K562 (cell line): ENCODE results near the gene UQCRH. TPM values are rescaled to one million over a fixed set of nuclear protein-coding genes. Genes with fewer than 3 reads are reported as not detected.

ENCODE experiments used
- ATAC-seq: fragments of 200-7000 bp; cut with Tn5 transposase; 3 replicates; pipeline ENCODE4 v1.9.1; 2020; ENCODE audit warnings: moderate library complexity
- BruUV-seq: library from RNA; stranded (reverse); fragments of 400-500 nt; replicated peaks from 2 replicates; lab custom pipeline; 2021; lab: Mats Ljungman, UMichigan
- CTCF ChIA-PET: fragments of 300-600 bp; formaldehyde crosslinking; extraction: SDS; loops from one replicate; lab custom pipeline; 2021; ENCODE audit warnings: low intra/inter-chr PET ratio; lab: Yijun Ruan, JAX
- POLR2A ChIA-PET: fragments of 300-600, 350-650 bp; sonication (Branson Sonifier 250); formaldehyde crosslinking; extraction: SDS; loops from one replicate; lab custom pipeline; 2021; ENCODE audit warnings: antibody characterized with exemption, inconsistent platforms; lab: Yijun Ruan, JAX
- DNase-seq, 4 experiments: peaks; one replicate each; pipeline versions ENCODE4 v3.0.0 to v3.0.0-alpha.2; 2011 to 2018; ENCODE audit warnings: low spot score in 3 of 4, mixed read lengths in 3 of 4; ENCODE audit errors: extremely low read depth in 1 of 4
- FAIRE-seq: peaks from 2 replicates; lab custom pipeline; 2011; peaks lifted over from hg19 to GRCh38; lab: Jason Lieb, UNC
- H2AFZ ChIP-seq: 2 replicates; pipeline ENCODE4 v1.6.0; 2011; ENCODE audit warnings: low read depth, low read length, control low read depth, inconsistent platforms
- H3K27ac ChIP-seq: fragments of 200-600 bp; 3 replicates; pipeline ENCODE4 v1.8.0; 2011; ENCODE audit warnings: low read depth, mild to moderate bottlenecking, control low read depth, inconsistent platforms, low read length, moderate library complexity, mixed read lengths; ENCODE audit errors: extremely low read depth
- H3K27me3 ChIP-seq, 2 experiments: fragments of 300-600 bp in 1 of 2; 2 replicates in 1 of 2; 3 replicates in 1 of 2; pipeline versions ENCODE4 v1.6.0 to v1.8.0; 2011; ENCODE audit warnings: inconsistent platforms in 2 of 2, low read length in 2 of 2, mild to moderate bottlenecking in 1 of 2, mixed read lengths in 1 of 2, moderate library complexity in 1 of 2; ENCODE audit not compliant: control insufficient read depth in 2 of 2, insufficient read depth in 2 of 2
- H3K36me3 ChIP-seq: fragments of 300-600 bp; 3 replicates; pipeline ENCODE4 v1.8.0; 2011; ENCODE audit warnings: mild to moderate bottlenecking, low read length, inconsistent platforms; ENCODE audit not compliant: control insufficient read depth, insufficient read depth
- H3K4me1 ChIP-seq, 2 experiments: fragments of 200-600 bp in 1 of 2; replicated peaks in 1 of 2; 2 replicates in 1 of 2; 3 replicates in 1 of 2; pipeline versions ENCODE4 v1.5.1 to v1.8.0; 2011; ENCODE audit warnings: inconsistent platforms in 2 of 2, low read length in 2 of 2, mild to moderate bottlenecking in 1 of 2, mixed read lengths in 1 of 2, moderate library complexity in 1 of 2; ENCODE audit not compliant: control insufficient read depth in 2 of 2, insufficient read depth in 2 of 2
- H3K4me2 ChIP-seq: 2 replicates; pipeline ENCODE4 v1.6.1; 2011; ENCODE audit warnings: low read length, control low read depth, inconsistent platforms, mixed read lengths; ENCODE audit not compliant: insufficient read depth
- H3K4me3 ChIP-seq: fragments of 200-600 bp; sonication (generic), shearing (Covaris generic); 2 replicates; pipeline ENCODE4 v1.5.1; 2016; ENCODE audit warnings: control low read depth, inconsistent platforms
- H3K79me2 ChIP-seq: fragments of 200-600 bp; 3 replicates; pipeline ENCODE4 v1.8.0; 2011; ENCODE audit warnings: low read length, inconsistent platforms; ENCODE audit not compliant: control insufficient read depth, insufficient read depth
- H3K9ac ChIP-seq, 2 experiments: 2 replicates each; pipeline versions ENCODE4 v1.6.0 to v1.6.1; 2011; ENCODE audit warnings: low read depth in 2 of 2, low read length in 2 of 2, control low read depth in 1 of 2, inconsistent platforms in 1 of 2, mild to moderate bottlenecking in 1 of 2, mixed read lengths in 1 of 2; ENCODE audit not compliant: insufficient read depth in 1 of 2
- H3K9me1 ChIP-seq: one replicate; pipeline ENCODE4 v1.6.0; 2011; ENCODE audit warnings: inconsistent platforms, mild to moderate bottlenecking, low read length, moderate library complexity; ENCODE audit not compliant: control insufficient read depth, insufficient read depth
- H3K9me3 ChIP-seq: replicated peaks from 2 replicates; pipeline ENCODE4 v1.5.1; 2011; ENCODE audit warnings: low read depth, low read length, inconsistent platforms; ENCODE audit not compliant: control insufficient read depth, insufficient read depth
- H4K20me1 ChIP-seq: replicated peaks from 2 replicates; pipeline ENCODE4 v1.6.1; 2011; ENCODE audit warnings: low read length, inconsistent platforms, mixed read lengths; ENCODE audit not compliant: control insufficient read depth, insufficient read depth
- KLF1 ChIP-seq: fragments of 450-650 bp; IDR thresholded peaks from 2 replicates; pipeline ENCODE4 v1.6.1; 2016; ENCODE audit warnings: missing genetic modification characterization, missing compliant biosample characterization
- MEF2D ChIP-seq: conservative IDR thresholded peaks from 2 replicates; pipeline ENCODE4 v1.6.1; 2016; ENCODE audit warnings: low read depth, missing genetic modification characterization, missing compliant biosample characterization
- POLR2AphosphoS5 ChIP-seq: IDR thresholded peaks from 2 replicates; pipeline ENCODE4 v1.6.1; 2011; ENCODE audit warnings: mild to moderate bottlenecking, low read depth, low read length, moderate library complexity; ENCODE audit not compliant: control insufficient read depth, insufficient read depth
- SNIP1 ChIP-seq: fragments of 450-650 bp; IDR thresholded peaks from 2 replicates; pipeline ENCODE4 v1.7.1; 2017; ENCODE audit warnings: low read depth, mild to moderate bottlenecking
- TBP ChIP-seq: optimal IDR thresholded peaks from 2 replicates; pipeline ENCODE3; 2011; ENCODE audit warnings: low read depth, low read length, improper control_type of control experiment
- ZNF121 ChIP-seq: sonication (generic); formaldehyde crosslinking; conservative IDR thresholded peaks from 2 replicates; pipeline ENCODE4 v1.8.0; 2022; ENCODE audit warnings: missing genetic modification reagents
- ZNF174 ChIP-seq: fragments of 250-450 bp; sonication (Bioruptor Pico); IDR thresholded peaks from 2 replicates; pipeline ENCODE4 v1.4.0; 2020; ENCODE audit warnings: mild to moderate bottlenecking
- ZNF212 ChIP-seq: fragments of 450-650 bp; formaldehyde crosslinking; IDR thresholded peaks from 2 replicates; pipeline ENCODE4 v1.4.0; 2020; ENCODE audit warnings: mild to moderate bottlenecking
- ZNF224 ChIP-seq: sonication (generic); formaldehyde crosslinking; IDR thresholded peaks from 2 replicates; pipeline ENCODE4 v1.8.0; 2022; ENCODE audit warnings: mild to moderate bottlenecking, missing genetic modification reagents
- ZNF23 ChIP-seq: fragments of 250-450 bp; sonication (Bioruptor Pico); IDR thresholded peaks from 2 replicates; pipeline ENCODE4 v1.4.0; 2020; ENCODE audit warnings: mild to moderate bottlenecking
- WGBS: fragments of 100-300 bp; shearing (Covaris generic); methylation state at CpG from one replicate; pipeline ENCODE4 v1.1.6; 2016; ENCODE audit warnings: low coverage, mixed read lengths; ENCODE audit not compliant: insufficient coverage; ENCODE audit errors: missing lambda C conversion rate; 5-methylcytosine and 5-hydroxymethylcytosine counted together
- in situ Hi-C: fragments of 300-500 bp; cut with MboI; formaldehyde crosslinking; loops from 4 replicates; pipeline ENCODE4 v1.15.0; 2018; ENCODE audit warnings: inconsistent platforms, mixed read lengths
- intact Hi-C: fragments of 100-400 bp; cut with micrococcal nuclease; formaldehyde crosslinking; loops from 2 replicates; pipeline ENCODE4 v1.14.2; 2022
- polyA plus RNA-seq, 8 experiments: library from polyadenylated mRNA; depleted of rRNA in 4 of 8; stranded (reverse) in 5 of 8; unstranded in 3 of 8; fragments of >200 nt; fragmentation: Nextera tagmentation in 2 of 8; fragmentation: Illumina TruSeq in 1 of 8; extraction: Ambion mirVana in 2 of 8; extraction: Trizol in 1 of 8; gene quantifications; 2 replicates each; pipeline versions ENCODE4 v1.2.1 to v1.2.3, GENCODE V29; 2011 to 2014; ENCODE audit warnings: inconsistent platforms in 1 of 8, missing spikeins in 1 of 8
- total RNA-seq, 7 experiments: library from RNA; depleted of rRNA in 6 of 7; stranded (reverse); fragments of >200 nt in 6 of 7; fragmentation: Illumina TruSeq in 2 of 7; extraction: Trizol in 2 of 7; gene quantifications; 2 replicates each; pipeline versions ENCODE4 v1.2.1 to v1.2.3, GENCODE V29; 2011 to 2021; ENCODE audit warnings: low replicate concordance in 1 of 7
- TF ChIP-seq, protein P1 (sequence below): sonication (generic); formaldehyde crosslinking; IDR thresholded peaks from 2 replicates; pipeline ENCODE4 v1.8.0; 2023; ENCODE audit warnings: mild to moderate bottlenecking, missing genetic modification reagents
- TF ChIP-seq, protein P2 (sequence below): fragments of 450-650 bp; IDR thresholded peaks from 2 replicates; pipeline ENCODE4 v1.6.1; 2018; ENCODE audit not compliant: partially characterized antibody
- TF ChIP-seq, protein P3 (sequence below): fragments of 250-450 bp; sonication (Bioruptor Pico); IDR thresholded peaks from 2 replicates; pipeline ENCODE4 v1.8.0; 2022; ENCODE audit warnings: inconsistent platforms

Gene UQCRH
- total and polyA plus RNA-seq, 9 of the 15 experiments (the other 6 are each of a cell fraction or from before 2014, with no cell fraction given) = 1,267 to 5,184 (median 2,410) TPM

DNA sequence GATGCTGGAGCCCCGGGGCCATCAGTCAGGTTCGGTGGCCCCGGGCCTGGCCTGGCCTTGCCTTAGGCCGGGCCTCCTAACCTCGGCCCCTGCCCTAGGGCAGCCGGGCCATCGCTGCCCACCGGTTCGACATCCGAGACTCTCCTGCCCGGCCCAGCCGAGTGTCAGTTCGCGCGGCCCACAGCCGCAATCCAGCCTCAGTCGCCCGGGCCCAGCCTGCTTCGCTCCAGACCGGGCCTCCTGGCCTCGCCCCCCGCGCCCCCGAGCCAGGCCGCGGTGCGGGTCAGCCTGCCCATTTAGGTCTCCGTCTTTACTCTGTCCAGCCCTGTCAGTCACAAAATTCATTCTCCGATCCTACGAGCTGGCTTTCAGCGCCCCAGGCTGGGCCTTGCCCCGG, 859 bp upstream of the UQCRH start:
- Histone ChIP-seq H3K36me3 (peaks cover 49% of the 10 kb centered on the region), H3K9me3 (no peaks in the 10 kb centered on the region), H3K4me2 (peak overlapping the region; percentile 97), H3K9me1 (peaks cover 3% of the 10 kb centered on the region), H3K9ac (peak overlapping the region; percentile 98 to 100), H3K27ac (peak overlapping the region; percentile 96), H3K27me3 (no peaks in the 10 kb centered on the region), H3K4me1 (peaks cover 31 to 39% of the 10 kb centered on the region in 2 experiments; a peak in 4 of 5 replicates), H2AFZ (peak overlapping the region; percentile 96; the same call in 1 of the 2 replicates), H3K4me3 (peak overlapping the region; percentile 76), H3K79me2 (peaks cover 100% of the 10 kb centered on the region), H4K20me1 (peaks cover 25% of the 10 kb centered on the region)
- WGBS = 3% methylated on average over 31 of the region's 32 CpGs
- CTCF ChIA-PET = interaction anchor here (0.6 to 0.8 kb wide), 2 partner anchors 45 to 48 kb away, joined by 3 to 8 read pairs; no protein-coding TSS in a partner anchor
- peak in 2 of 4 experiments; percentile 39 to 51 for DNase-seq
- FAIRE-seq = no peak
- intact Hi-C loops = loop anchor here (1.0 to 5.0 kb wide), 3 partner anchors 38 to 55 kb away; partner anchors contain the start of genes NSUN4 and RAD54L
- in situ Hi-C loops = no loop called here
- TSS peak; percentile 38 for BruUV-seq
- POLR2A ChIA-PET = interaction anchor here (0.6 to 3.5 kb wide), 15 partner anchors 9 to 878 kb away, joined by 3 to 46 read pairs (median 6); partner anchors contain the start of gene RAD54L
- ATAC-seq = peak; percentile 8
- TF ChIP-seq ZNF224 (CRISPR knock-in tag) (no peak), POLR2AphosphoS5 (no peak), MEF2D (tag) (no peak), KLF1 (tag) (no peak), ZNF121 (no peak), ZNF23 (CRISPR knock-in tag) (no peak), TBP (no peak), ZNF174 (CRISPR knock-in tag) (no peak), SNIP1 (no peak), ZNF212 (CRISPR knock-in tag) (no peak)
- TF ChIP-seq, protein P1, sequence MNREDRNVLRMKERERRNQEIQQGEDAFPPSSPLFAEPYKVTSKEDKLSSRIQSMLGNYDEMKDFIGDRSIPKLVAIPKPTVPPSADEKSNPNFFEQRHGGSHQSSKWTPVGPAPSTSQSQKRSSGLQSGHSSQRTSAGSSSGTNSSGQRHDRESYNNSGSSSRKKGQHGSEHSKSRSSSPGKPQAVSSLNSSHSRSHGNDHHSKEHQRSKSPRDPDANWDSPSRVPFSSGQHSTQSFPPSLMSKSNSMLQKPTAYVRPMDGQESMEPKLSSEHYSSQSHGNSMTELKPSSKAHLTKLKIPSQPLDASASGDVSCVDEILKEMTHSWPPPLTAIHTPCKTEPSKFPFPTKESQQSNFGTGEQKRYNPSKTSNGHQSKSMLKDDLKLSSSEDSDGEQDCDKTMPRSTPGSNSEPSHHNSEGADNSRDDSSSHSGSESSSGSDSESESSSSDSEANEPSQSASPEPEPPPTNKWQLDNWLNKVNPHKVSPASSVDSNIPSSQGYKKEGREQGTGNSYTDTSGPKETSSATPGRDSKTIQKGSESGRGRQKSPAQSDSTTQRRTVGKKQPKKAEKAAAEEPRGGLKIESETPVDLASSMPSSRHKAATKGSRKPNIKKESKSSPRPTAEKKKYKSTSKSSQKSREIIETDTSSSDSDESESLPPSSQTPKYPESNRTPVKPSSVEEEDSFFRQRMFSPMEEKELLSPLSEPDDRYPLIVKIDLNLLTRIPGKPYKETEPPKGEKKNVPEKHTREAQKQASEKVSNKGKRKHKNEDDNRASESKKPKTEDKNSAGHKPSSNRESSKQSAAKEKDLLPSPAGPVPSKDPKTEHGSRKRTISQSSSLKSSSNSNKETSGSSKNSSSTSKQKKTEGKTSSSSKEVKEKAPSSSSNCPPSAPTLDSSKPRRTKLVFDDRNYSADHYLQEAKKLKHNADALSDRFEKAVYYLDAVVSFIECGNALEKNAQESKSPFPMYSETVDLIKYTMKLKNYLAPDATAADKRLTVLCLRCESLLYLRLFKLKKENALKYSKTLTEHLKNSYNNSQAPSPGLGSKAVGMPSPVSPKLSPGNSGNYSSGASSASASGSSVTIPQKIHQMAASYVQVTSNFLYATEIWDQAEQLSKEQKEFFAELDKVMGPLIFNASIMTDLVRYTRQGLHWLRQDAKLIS (CRISPR knock-in tag) = 0 out of 2 replicates have a peak, but pooled peaks have one; percentile 57
- TF ChIP-seq, protein P2, sequence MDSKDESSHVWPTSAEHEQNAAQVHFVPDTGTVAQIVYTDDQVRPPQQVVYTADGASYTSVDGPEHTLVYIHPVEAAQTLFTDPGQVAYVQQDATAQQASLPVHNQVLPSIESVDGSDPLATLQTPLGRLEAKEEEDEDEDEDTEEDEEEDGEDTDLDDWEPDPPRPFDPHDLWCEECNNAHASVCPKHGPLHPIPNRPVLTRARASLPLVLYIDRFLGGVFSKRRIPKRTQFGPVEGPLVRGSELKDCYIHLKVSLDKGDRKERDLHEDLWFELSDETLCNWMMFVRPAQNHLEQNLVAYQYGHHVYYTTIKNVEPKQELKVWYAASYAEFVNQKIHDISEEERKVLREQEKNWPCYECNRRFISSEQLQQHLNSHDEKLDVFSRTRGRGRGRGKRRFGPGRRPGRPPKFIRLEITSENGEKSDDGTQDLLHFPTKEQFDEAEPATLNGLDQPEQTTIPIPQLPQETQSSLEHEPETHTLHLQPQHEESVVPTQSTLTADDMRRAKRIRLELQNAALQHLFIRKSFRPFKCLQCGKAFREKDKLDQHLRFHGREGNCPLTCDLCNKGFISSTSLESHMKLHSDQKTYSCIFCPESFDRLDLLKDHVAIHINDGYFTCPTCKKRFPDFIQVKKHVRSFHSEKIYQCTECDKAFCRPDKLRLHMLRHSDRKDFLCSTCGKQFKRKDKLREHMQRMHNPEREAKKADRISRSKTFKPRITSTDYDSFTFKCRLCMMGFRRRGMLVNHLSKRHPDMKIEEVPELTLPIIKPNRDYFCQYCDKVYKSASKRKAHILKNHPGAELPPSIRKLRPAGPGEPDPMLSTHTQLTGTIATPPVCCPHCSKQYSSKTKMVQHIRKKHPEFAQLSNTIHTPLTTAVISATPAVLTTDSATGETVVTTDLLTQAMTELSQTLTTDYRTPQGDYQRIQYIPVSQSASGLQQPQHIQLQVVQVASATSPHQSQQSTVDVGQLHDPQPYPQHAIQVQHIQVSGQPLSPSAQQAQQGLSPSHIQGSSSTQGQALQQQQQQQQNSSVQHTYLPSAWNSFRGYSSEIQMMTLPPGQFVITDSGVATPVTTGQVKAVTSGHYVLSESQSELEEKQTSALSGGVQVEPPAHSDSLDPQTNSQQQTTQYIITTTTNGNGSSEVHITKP = no peak
- TF ChIP-seq, protein P3, sequence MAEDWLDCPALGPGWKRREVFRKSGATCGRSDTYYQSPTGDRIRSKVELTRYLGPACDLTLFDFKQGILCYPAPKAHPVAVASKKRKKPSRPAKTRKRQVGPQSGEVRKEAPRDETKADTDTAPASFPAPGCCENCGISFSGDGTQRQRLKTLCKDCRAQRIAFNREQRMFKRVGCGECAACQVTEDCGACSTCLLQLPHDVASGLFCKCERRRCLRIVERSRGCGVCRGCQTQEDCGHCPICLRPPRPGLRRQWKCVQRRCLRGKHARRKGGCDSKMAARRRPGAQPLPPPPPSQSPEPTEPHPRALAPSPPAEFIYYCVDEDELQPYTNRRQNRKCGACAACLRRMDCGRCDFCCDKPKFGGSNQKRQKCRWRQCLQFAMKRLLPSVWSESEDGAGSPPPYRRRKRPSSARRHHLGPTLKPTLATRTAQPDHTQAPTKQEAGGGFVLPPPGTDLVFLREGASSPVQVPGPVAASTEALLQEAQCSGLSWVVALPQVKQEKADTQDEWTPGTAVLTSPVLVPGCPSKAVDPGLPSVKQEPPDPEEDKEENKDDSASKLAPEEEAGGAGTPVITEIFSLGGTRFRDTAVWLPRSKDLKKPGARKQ (CRISPR knock-in tag) = no peak
